SU-DHL-6 (cell line): ENCODE measurements around the gene CYB5R4.

Experiments
- H2AFZ ChIP-seq: fragments of 200-600 bp; sonication (generic); 2 replicates; pipeline ENCODE4 v1.6.1; 2014; ENCODE audit warnings: low read depth, mild to moderate bottlenecking, moderate library complexity, mixed read lengths, antibody characterized with exemption, low read length; ENCODE audit not compliant: severe bottlenecking
- H3F3A ChIP-seq: fragments of 200-600 bp; shearing (Covaris generic); 2 replicates; pipeline ENCODE4 v1.6.0; 2016; ENCODE audit warnings: antibody characterized with exemption, mild to moderate bottlenecking; ENCODE audit not compliant: insufficient read depth
- H3K27ac ChIP-seq: fragments of 200-600 bp; sonication (generic); 2 replicates; pipeline ENCODE4 v1.5.1; 2016; ENCODE audit warnings: low read depth, mild to moderate bottlenecking, low read length, moderate library complexity, mixed read lengths
- H3K27me3 ChIP-seq: fragments of 200-600 bp; sonication (generic), shearing (Covaris generic); 2 replicates; pipeline ENCODE4 v1.6.0; 2014; ENCODE audit warnings: mild to moderate bottlenecking, low read length
- H3K36me3 ChIP-seq: fragments of 200-600 bp; sonication (generic); 2 replicates; pipeline ENCODE4 v1.6.1; 2014; ENCODE audit warnings: mild to moderate bottlenecking, low read length, mixed read lengths
- H3K4me2 ChIP-seq: fragments of 300-600, 200-600 bp; shearing (Covaris generic), sonication (generic); 2 replicates; pipeline ENCODE4 v1.6.0; 2014; ENCODE audit warnings: low read length, low read depth, mild to moderate bottlenecking; ENCODE audit not compliant: poor library complexity, severe bottlenecking
- H3K4me3 ChIP-seq: fragments of 200-600 bp; sonication (generic); 2 replicates; pipeline ENCODE4 v1.5.1; 2014; ENCODE audit warnings: antibody characterized with exemption, low read length, mild to moderate bottlenecking, mixed read lengths; ENCODE audit not compliant: insufficient read depth, poor library complexity, severe bottlenecking
- H3K79me2 ChIP-seq: fragments of 200-600 bp; sonication (generic); 2 replicates; pipeline ENCODE4 v1.6.1; 2014; ENCODE audit warnings: mild to moderate bottlenecking, low read length, moderate library complexity; ENCODE audit not compliant: insufficient read depth
- H3K9ac ChIP-seq: fragments of 200-600 bp; sonication (generic); 2 replicates; pipeline ENCODE4 v1.7.0; 2014; ENCODE audit warnings: mild to moderate bottlenecking, low read length
- H3K9me2 ChIP-seq: fragments of 200-600 bp; sonication (generic); replicated peaks from 2 replicates; pipeline ENCODE4 v1.6.1; 2014; ENCODE audit warnings: low read length; ENCODE audit not compliant: insufficient read depth
- H3K9me3 ChIP-seq: fragments of 200-600 bp; sonication (generic); 2 replicates; pipeline ENCODE4 v1.6.1; 2014; ENCODE audit warnings: low read length, mixed read lengths; ENCODE audit not compliant: insufficient read depth
- H4K20me1 ChIP-seq: fragments of 200-600 bp; sonication (generic); 2 replicates; pipeline ENCODE4 v1.6.1; 2014; ENCODE audit warnings: low read depth, mild to moderate bottlenecking, antibody characterized with exemption, low read length, moderate library complexity, mixed read lengths
- EZH2phosphoT487 ChIP-seq: fragments of 200-600 bp; sonication (generic), shearing (Covaris generic); conservative IDR thresholded peaks from 2 replicates; pipeline ENCODE4 v1.6.1; 2018; ENCODE audit warnings: mild to moderate bottlenecking, antibody characterized with exemption, low read length, moderate library complexity, mixed read lengths
- TF ChIP-seq, protein P1 (sequence below): fragments of 200-600 bp; sonication (generic); IDR thresholded peaks from one replicate; pipeline ENCODE4 v1.5.1; 2017; ENCODE audit warnings: antibody characterized with exemption, mild to moderate bottlenecking, low read length, moderate library complexity; ENCODE audit not compliant: insufficient read depth, poor library complexity, severe bottlenecking

CYB5R4 gene

DNA sequence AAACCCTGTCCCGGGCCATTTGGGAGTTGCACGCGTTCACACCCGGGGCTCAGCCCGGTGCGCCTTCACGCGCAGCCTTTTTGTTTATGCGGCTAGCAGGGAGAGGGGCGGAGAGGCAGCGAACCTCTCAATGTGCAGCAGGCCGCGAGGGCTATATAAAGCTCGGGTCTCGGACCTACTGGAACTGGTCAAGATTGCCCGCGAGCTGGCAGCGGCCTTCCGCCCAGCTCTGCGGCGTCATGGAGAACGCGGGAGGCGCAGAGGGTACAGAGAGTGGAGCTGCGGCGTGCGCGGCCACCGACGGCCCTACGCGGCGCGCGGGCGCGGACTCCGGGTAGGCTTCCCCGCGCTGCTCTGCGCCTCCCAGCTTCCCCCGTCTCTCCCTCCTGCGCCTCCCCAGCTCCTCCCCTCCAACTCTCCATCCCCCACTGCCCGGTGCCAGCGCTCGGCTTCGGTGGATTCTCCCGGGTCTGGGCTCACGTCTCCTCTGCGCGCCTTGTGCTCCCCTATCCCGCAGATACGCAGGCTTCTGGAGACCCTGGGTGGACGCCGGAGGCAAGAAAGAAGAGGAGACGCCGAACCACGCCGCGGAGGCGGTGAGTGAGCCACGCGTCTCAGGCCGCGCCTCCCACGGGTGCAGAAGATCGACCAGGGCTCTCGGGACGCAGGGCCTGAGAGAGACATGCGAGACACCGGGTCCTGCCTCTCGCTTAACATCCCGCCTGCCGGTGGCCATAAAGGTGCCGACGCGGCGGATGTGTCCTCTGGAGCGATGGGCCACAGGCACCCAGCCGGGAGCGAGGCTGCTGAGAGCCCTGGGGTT lies 6.1 kb upstream of the CYB5R4 start, which contains the start of gene RIPPLY2:
RIPPLY2 (plus strand) TSS at position 183 of the 823 bp plus-strand sequence; CDS start at position 240, 57 bp downstream.
- Histone ChIP-seq H3K79me2 (no peaks in the 10 kb centered on the region), H3K36me3 (no peaks in the 10 kb centered on the region), H3K4me3 (no peak within 1 kb of the TSS), H3K9me3 (no peaks in the 10 kb centered on the region), H3K27me3 (no peaks in the 10 kb centered on the region), H3K9ac (no peak within 1 kb of the TSS), H4K20me1 (no peaks in the 10 kb centered on the region), H2AFZ (no peak within 1 kb of the TSS), H3K4me2 (no peak within 1 kb of the TSS), H3K27ac (no peak within 1 kb of the TSS), H3K9me2 (no peaks in the 10 kb centered on the region), H3F3A (no peaks in the 10 kb centered on the region)
- TF ChIP-seq, protein P1, sequence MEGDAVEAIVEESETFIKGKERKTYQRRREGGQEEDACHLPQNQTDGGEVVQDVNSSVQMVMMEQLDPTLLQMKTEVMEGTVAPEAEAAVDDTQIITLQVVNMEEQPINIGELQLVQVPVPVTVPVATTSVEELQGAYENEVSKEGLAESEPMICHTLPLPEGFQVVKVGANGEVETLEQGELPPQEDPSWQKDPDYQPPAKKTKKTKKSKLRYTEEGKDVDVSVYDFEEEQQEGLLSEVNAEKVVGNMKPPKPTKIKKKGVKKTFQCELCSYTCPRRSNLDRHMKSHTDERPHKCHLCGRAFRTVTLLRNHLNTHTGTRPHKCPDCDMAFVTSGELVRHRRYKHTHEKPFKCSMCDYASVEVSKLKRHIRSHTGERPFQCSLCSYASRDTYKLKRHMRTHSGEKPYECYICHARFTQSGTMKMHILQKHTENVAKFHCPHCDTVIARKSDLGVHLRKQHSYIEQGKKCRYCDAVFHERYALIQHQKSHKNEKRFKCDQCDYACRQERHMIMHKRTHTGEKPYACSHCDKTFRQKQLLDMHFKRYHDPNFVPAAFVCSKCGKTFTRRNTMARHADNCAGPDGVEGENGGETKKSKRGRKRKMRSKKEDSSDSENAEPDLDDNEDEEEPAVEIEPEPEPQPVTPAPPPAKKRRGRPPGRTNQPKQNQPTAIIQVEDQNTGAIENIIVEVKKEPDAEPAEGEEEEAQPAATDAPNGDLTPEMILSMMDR, result no peak
- TF ChIP-seq EZH2phosphoT487, result no peak

DNA sequence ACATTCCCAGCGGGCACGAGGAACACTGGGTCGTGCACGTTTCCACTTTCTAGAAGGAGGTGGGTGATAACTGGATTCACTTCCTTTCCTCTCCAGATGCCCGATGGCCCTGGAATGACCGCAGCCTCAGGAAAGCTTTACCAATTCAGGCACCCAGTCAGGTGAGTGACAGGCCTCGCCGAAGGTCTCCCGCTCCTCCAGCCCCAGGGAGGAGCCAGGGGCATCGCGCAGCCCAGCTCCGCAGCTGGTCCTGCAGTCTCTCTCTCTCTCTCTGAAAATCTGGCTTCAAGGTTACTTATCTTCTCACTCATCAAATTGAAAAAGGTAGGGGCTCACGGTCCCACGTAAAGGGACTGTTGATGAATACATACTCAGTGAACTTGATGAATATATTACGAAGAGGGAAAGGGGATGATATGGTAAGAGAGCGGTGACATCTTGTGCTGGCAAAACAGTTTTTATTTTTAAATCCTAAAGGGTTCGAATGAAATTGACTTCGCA lies 5.4 kb upstream of the CYB5R4 start:
- H3F3A ChIP-seq, result no peaks in the 10 kb centered on the region
- no peak overlapping the region for H3K9ac ChIP-seq
- H3K79me2 ChIP-seq, result no peaks in the 10 kb centered on the region
- H2AFZ ChIP-seq, result no peak overlapping the region
- H3K4me3 ChIP-seq, result no peak overlapping the region
- H3K36me3 ChIP-seq, result no peaks in the 10 kb centered on the region
- no peaks in the 10 kb centered on the region for H4K20me1 ChIP-seq
- H3K27ac ChIP-seq, result no peak overlapping the region
- H3K9me2 ChIP-seq, result no peaks in the 10 kb centered on the region
- no peaks in the 10 kb centered on the region for H3K27me3 ChIP-seq
- no peak overlapping the region for H3K4me2 ChIP-seq
- TF ChIP-seq EZH2phosphoT487, result no peak
- TF ChIP-seq, protein P1, result no peak
- no peaks in the 10 kb centered on the region for H3K9me3 ChIP-seq

DNA sequence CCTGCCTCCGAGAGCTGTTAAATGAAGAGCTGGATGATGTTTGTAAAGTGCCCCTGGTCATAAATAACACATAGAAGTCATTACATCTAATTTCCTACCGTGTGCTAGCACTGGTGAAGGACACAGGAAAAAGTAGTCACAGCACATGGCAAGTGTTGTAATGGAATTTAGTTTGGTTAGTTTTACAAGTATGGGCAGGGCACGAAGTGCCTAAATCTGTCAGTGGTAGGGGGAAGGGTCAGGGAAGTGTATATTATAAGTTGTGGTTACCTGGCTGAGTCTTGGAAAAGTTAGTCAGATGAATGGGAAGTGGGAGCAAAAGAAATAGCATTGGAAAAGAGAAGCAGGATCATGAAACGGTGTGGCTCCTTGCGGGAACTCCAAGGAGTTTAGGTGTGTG lies 4.7 kb upstream of the CYB5R4 start:
- Histone ChIP-seq H3K9ac (no peak overlapping the region), H3K9me3 (no peaks in the 10 kb centered on the region), H3K4me2 (no peak overlapping the region), H3K27me3 (no peaks in the 10 kb centered on the region), H3K27ac (no peak overlapping the region), H3K79me2 (peaks cover 2% of the 10 kb centered on the region), H3K9me2 (no peaks in the 10 kb centered on the region), H3K36me3 (no peaks in the 10 kb centered on the region), H3F3A (no peaks in the 10 kb centered on the region), H4K20me1 (no peaks in the 10 kb centered on the region), H3K4me3 (no peak overlapping the region), H2AFZ (no peak overlapping the region)
- TF ChIP-seq EZH2phosphoT487, result no peak
- TF ChIP-seq, protein P1, result no peak
